Body of pancreas (tissue), 4 donors: ENCODE data around the gene RPS14.

Source experiments
- CTCF ChIP-seq, 7 experiments: fragments of 450-650 bp in 4 of 7; fragments of 200-600 bp in 3 of 7; sonication (generic) in 3 of 7; IDR thresholded peaks; one replicate each; pipeline ENCODE4 v1.5.1; 2016 to 2019; ENCODE audit warnings: antibody characterized with exemption in 7 of 7
- POLR2A ChIP-seq, 3 donors: fragments of 450-650 bp; IDR thresholded peaks; one replicate each; pipeline ENCODE4 v1.6.1; 2016; ENCODE audit warnings: antibody characterized with exemption in 3 of 3, mild to moderate bottlenecking in 2 of 3

- TF ChIP-seq CTCF (IDR thresholded peaks at IDR 0.05): no peak
- TF ChIP-seq POLR2A (IDR thresholded peaks at IDR 0.05): no peak
These were observed 49.0 kb upstream of the RPS14 start for GRCh38 chr5:150498501-150498900.
